Astrocyte of the spinal cord (primary cell): ENCODE data around the gene WDR20.
A peak's percentile ranks its signal among the peaks of the same experiment; 100 is the strongest.
"Not testable (repeated sequence)": the region's sequence is repeated elsewhere in the genome, so short reads cannot be mapped to it uniquely, and the experiment has no call there.

Experiments used
- DNase-seq: peaks from one replicate; pipeline ENCODE4 v3.0.0; 2011; ENCODE audit warnings: low read depth, low spot score
- H3K4me3 ChIP-seq: 2 replicates; pipeline ENCODE4 v1.5.1; 2011; ENCODE audit warnings: low read depth, mild to moderate bottlenecking, low read length, moderate library complexity
- in situ Hi-C: cut with HindIII; loops from 2 replicates; pipeline ENCODE4 v1.10.0; 2017; ENCODE audit warnings: low sequenced_read_pairs
- TF ChIP-seq, protein P1 (sequence below): IDR thresholded peaks from 2 replicates; pipeline ENCODE4 v1.5.1; 2012; ENCODE audit warnings: low read depth, mild to moderate bottlenecking, low read length, inconsistent platforms

WDR20 gene

GRCh38 chr14:102096569-102097188, 43.0 kb upstream of the WDR20 start:
- peak; percentile 68 for DNase-seq
- H3K4me3 ChIP-seq, result no peak overlapping the region
- TF ChIP-seq, protein P1, sequence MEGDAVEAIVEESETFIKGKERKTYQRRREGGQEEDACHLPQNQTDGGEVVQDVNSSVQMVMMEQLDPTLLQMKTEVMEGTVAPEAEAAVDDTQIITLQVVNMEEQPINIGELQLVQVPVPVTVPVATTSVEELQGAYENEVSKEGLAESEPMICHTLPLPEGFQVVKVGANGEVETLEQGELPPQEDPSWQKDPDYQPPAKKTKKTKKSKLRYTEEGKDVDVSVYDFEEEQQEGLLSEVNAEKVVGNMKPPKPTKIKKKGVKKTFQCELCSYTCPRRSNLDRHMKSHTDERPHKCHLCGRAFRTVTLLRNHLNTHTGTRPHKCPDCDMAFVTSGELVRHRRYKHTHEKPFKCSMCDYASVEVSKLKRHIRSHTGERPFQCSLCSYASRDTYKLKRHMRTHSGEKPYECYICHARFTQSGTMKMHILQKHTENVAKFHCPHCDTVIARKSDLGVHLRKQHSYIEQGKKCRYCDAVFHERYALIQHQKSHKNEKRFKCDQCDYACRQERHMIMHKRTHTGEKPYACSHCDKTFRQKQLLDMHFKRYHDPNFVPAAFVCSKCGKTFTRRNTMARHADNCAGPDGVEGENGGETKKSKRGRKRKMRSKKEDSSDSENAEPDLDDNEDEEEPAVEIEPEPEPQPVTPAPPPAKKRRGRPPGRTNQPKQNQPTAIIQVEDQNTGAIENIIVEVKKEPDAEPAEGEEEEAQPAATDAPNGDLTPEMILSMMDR, result peak; percentile 83
- in situ Hi-C loops, result no loop called here

DNA sequence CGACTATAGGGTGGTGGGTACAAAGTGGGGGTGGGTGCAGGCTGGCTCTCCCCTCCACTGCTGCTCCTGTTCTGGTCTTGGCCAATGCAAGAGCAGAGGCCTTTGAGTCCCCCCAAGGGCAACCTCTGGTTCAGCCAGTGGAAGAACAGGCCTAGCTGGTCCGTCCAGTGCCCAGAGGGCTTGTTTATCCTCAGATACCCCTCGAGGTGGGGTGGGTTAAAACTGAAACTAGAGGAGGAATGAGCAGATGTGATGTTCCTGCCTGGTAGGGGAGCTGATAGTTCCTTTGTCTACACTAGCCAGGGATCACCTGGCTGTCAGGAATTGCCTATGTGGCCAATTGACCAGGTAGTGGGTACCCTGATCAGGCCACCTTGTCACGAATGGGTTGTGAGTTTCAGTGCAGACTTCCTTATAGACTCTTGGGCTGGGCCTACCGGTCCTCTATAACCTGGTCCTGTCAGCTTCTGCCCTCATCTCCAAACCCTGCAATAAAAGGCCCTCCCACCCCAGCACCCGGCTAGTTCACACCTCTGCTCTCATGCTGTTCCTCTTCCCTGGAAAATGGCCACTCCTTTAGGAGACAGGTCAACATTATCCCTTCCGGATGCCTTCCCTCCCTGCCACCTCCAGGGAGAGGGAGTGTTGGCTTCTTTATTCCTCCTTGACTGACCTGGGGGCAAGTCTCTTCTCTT, 42.1 kb upstream of the WDR20 start:
- H3K4me3 ChIP-seq, result no peak overlapping the region
- TF ChIP-seq, protein P1, result no peak
- in situ Hi-C loops, result no loop called here
- no peak for DNase-seq

DNA sequence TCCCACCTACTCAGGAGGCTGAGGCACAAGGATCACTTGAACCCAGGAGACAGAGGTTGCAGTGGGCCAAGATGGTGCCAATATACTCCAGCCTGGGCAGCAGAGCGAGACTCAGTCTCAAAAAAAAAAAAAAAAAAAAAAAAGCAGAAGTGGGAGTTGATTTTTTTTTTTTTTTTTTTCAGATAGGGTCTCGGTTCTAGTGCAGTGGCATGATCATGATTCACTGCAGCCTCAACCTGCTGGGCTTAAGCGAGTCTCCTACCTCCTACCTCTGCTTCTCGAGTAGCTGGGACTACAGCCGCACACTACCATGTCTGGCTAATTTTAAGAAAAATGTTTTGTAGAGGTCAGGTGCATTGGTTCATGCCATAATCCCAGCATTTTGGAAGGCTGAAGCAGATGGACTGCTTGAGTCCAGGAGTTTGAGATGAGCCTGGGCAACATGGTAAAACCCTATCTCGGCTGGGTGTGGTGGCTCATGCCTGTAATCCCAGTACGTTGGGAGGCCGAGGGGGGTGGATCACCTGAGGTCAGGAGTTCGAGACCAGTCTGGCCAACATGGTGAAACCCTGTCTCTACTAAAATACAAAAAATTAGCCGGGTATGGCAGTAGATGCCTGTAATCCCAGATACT, 36.5 kb upstream of the WDR20 start:
- in situ Hi-C loops, result no loop called here
- DNase-seq, result no peak
- H3K4me3 ChIP-seq, result no peak overlapping the region
- TF ChIP-seq, protein P1, result no peak

- DNase-seq, result no peak
- TF ChIP-seq, protein P1, result no peak
- in situ Hi-C loops, result no loop called here
- no peak overlapping the region for H3K4me3 ChIP-seq
Measured at GRCh38 chr14:102105369-102105768, 34.3 kb upstream of the WDR20 start.

DNA sequence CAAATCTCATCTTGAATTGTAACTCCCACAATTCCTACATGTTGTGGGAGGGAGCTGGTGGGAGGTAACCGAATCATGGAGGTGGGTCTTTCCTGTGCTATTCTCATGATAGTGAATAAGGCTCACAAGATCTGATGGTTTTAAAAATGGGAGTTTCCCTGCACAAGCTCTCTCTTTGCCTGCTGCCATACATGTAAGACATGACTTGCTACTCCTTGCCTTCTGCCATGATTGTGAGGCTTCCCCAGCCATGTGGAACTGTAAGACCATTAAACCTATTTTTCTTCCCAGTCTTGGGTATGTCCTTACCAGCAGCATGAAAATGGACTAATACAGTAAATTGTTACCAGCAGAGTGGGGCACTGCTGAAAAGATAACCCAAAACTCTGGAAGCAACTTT, 30.4 kb upstream of the WDR20 start:
- DNase-seq, in situ Hi-C loops, H3K4me3 ChIP-seq: not testable (repeated sequence)

GRCh38 chr14:102111101-102111500, 28.6 kb upstream of the WDR20 start:
- no peak for DNase-seq
- TF ChIP-seq, protein P1, result no peak
- H3K4me3 ChIP-seq, result no peak overlapping the region
- in situ Hi-C loops, result no loop called here
